ENCODE data around the gene GLT8D2.

DNA sequence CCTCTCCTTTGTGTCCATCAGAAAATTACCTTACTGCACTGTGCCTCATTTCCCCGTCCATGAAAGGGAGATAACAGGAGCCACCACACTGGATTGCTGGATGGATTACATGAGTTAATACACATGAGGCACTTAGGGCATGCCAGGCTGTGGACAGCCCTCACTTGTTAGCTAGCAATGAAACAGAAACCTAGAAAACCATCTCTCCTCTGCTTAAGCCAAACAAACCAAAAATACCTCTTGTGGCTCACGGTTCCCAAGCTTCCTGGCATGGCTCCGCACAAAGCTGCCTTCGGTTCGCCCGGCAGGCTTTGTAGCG lies 13.7 kb upstream of the GLT8D2 start:
- TF ChIP-seq, protein P1, sequence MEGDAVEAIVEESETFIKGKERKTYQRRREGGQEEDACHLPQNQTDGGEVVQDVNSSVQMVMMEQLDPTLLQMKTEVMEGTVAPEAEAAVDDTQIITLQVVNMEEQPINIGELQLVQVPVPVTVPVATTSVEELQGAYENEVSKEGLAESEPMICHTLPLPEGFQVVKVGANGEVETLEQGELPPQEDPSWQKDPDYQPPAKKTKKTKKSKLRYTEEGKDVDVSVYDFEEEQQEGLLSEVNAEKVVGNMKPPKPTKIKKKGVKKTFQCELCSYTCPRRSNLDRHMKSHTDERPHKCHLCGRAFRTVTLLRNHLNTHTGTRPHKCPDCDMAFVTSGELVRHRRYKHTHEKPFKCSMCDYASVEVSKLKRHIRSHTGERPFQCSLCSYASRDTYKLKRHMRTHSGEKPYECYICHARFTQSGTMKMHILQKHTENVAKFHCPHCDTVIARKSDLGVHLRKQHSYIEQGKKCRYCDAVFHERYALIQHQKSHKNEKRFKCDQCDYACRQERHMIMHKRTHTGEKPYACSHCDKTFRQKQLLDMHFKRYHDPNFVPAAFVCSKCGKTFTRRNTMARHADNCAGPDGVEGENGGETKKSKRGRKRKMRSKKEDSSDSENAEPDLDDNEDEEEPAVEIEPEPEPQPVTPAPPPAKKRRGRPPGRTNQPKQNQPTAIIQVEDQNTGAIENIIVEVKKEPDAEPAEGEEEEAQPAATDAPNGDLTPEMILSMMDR (IDR thresholded peaks at IDR 0.05): no peak
- TF ChIP-seq POLR2A (IDR thresholded peaks at IDR 0.05): no peak

Data from testis (tissue), 2 donors.